B cell (primary cell): ENCODE measurements around the gene SLC1A5. TPM values are rescaled to one million over a fixed set of nuclear protein-coding genes. Genes with fewer than 3 reads are reported as not detected.

Source experiments
- ATAC-seq: fragments of 200-7000 bp; cut with Tn5 transposase; one replicate; pipeline ENCODE4 v1.10.0; 2021; ENCODE audit warnings: low read depth, mild to moderate bottlenecking, moderate number of reproducible peaks, moderate library complexity
- CTCF ChIA-PET: fragments of 350-600 bp; sonication (Branson Sonifier 250); formaldehyde crosslinking; loops from one replicate; lab custom pipeline; 2021; ENCODE audit warnings: antibody characterized with exemption, inconsistent platforms; lab: Charles Lee
- POLR2A ChIA-PET: fragments of 350-600 bp; sonication (Branson Sonifier 250); formaldehyde crosslinking; loops from one replicate; lab custom pipeline; 2021; ENCODE audit warnings: antibody characterized with exemption; lab: Charles Lee
- DNase-seq: peaks from one replicate; pipeline ENCODE4 v3.0.0; 2013
- H2AFZ ChIP-seq: 2 replicates; pipeline ENCODE4 v1.6.1; 2012; ENCODE audit warnings: mild to moderate bottlenecking, low read depth, low read length; ENCODE audit not compliant: insufficient read depth, poor library complexity, severe bottlenecking
- H3K27ac ChIP-seq, 2 donors: 1 replicate in 1 of 2; 2 replicates in 1 of 2; pipeline ENCODE4 v1.5.1; 2012 to 2013; ENCODE audit warnings: low read length in 2 of 2, mild to moderate bottlenecking in 2 of 2, moderate library complexity in 1 of 2
- H3K27me3 ChIP-seq, 4 experiments: fragments of 200-600 bp in 1 of 4; sonication (generic) in 1 of 4; replicated peaks in 1 of 4; 1 replicate in 2 of 4; 2 replicates in 2 of 4; pipeline versions ENCODE4 v1.6.1 to v1.7.0; 2013 to 2016; ENCODE audit warnings: low read length in 3 of 4, mild to moderate bottlenecking in 2 of 4, mixed read lengths in 1 of 4, moderate library complexity in 1 of 4; ENCODE audit not compliant: insufficient read depth in 4 of 4, control insufficient read depth in 3 of 4; ENCODE audit errors: control extremely low read depth in 1 of 4
- H3K36me3 ChIP-seq, 2 experiments: replicated peaks in 1 of 2; 1 replicate in 1 of 2; 2 replicates in 1 of 2; pipeline versions ENCODE4 v1.6.1 to v1.7.1; 2013; ENCODE audit warnings: low read length in 1 of 2; ENCODE audit not compliant: insufficient read depth in 2 of 2, control insufficient read depth in 1 of 2; ENCODE audit errors: control extremely low read depth in 1 of 2, extremely low read depth in 1 of 2
- H3K4me1 ChIP-seq, 2 donors: fragments of 200-600 bp in 1 of 2; sonication (generic) in 1 of 2; 1 replicate in 1 of 2; 2 replicates in 1 of 2; pipeline versions ENCODE4 v1.5.1 to v1.6.1; 2013 to 2017; ENCODE audit warnings: low read length in 2 of 2; ENCODE audit not compliant: control insufficient read depth in 2 of 2, insufficient read depth in 2 of 2
- H3K4me2 ChIP-seq: replicated peaks from 2 replicates; pipeline ENCODE3; 2012; ENCODE audit warnings: mild to moderate bottlenecking, low read depth, low read length; ENCODE audit not compliant: poor library complexity, severe bottlenecking
- H3K4me3 ChIP-seq, 5 experiments: fragments of 200-600 bp in 1 of 5; sonication (generic) in 1 of 5; 1 replicate in 3 of 5; 2 replicates in 2 of 5; pipeline versions ENCODE4 v1.5.1 to v1.7.0; 2011 to 2016; ENCODE audit warnings: low read length in 4 of 5, mild to moderate bottlenecking in 4 of 5, low read depth in 2 of 5, control low read depth in 1 of 5, moderate library complexity in 1 of 5; ENCODE audit not compliant: insufficient read depth in 1 of 5; ENCODE audit errors: control extremely low read depth in 1 of 5, extremely low read depth in 1 of 5
- H3K79me2 ChIP-seq: fragments of 200-600 bp; sonication (generic); one replicate; pipeline ENCODE4 v1.6.0; 2016; ENCODE audit warnings: low read length; ENCODE audit not compliant: control insufficient read depth, insufficient read depth
- H3K9ac ChIP-seq: fragments of 200-600 bp; sonication (generic); 2 replicates; pipeline ENCODE4 v1.6.1; 2017; ENCODE audit warnings: mild to moderate bottlenecking, low read length, moderate library complexity
- H3K9me3 ChIP-seq, 3 donors: one replicate each; pipeline versions ENCODE4 v1.6.1 to v1.7.1; 2013; ENCODE audit warnings: low read length in 2 of 3; ENCODE audit not compliant: control insufficient read depth in 2 of 3, insufficient read depth in 1 of 3; ENCODE audit errors: control extremely low read depth in 1 of 3
- H4K20me1 ChIP-seq: 2 replicates; pipeline ENCODE4 v1.6.0; 2012; ENCODE audit warnings: mild to moderate bottlenecking, low read length; ENCODE audit not compliant: insufficient read depth, control insufficient read depth, poor library complexity, severe bottlenecking
- H3K27ac Mint-ChIP-seq: one replicate; pipeline ENCODE4 v1.8.0; 2021; ENCODE audit warnings: mixed read lengths
- H3K27me3 Mint-ChIP-seq: one replicate; pipeline ENCODE4 v1.8.0; 2021; ENCODE audit warnings: mixed read lengths
- H3K4me1 Mint-ChIP-seq: one replicate; pipeline ENCODE4 v1.8.0; 2021; ENCODE audit warnings: mixed read lengths
- H3K4me3 Mint-ChIP-seq: one replicate; pipeline ENCODE4 v1.8.0; 2021; ENCODE audit warnings: mixed read lengths
- H3K9me3 Mint-ChIP-seq: one replicate; pipeline ENCODE4 v1.8.0; 2022; ENCODE audit warnings: mixed read lengths; ENCODE audit not compliant: insufficient read depth
- EZH2 ChIP-seq: IDR thresholded peaks from 2 replicates; pipeline ENCODE4 v1.6.1; 2012; ENCODE audit warnings: borderline replicate concordance, low read depth, mild to moderate bottlenecking, moderate library complexity, low read length; ENCODE audit not compliant: insufficient read depth, poor library complexity, severe bottlenecking
- WGBS: methylation state at CpG from one replicate; pipeline ENCODE4 v1.1.5; 2013; ENCODE audit warnings: missing lambda C conversion rate; ENCODE audit not compliant: insufficient coverage; 5-methylcytosine and 5-hydroxymethylcytosine counted together
- intact Hi-C: fragments of 100-400 bp; cut with micrococcal nuclease; formaldehyde crosslinking; loops from one replicate; pipeline ENCODE4 v1.10.0; 2022
- polyA minus RNA-seq: library from RNA; depleted of rRNA, polyadenylated mRNA; stranded (reverse); fragments of >200 nt; gene quantifications from 2 replicates; pipeline ENCODE4 v1.2.3, GENCODE V29; 2012
- polyA plus RNA-seq: library from polyadenylated mRNA; depleted of rRNA; stranded (reverse); fragments of >200 nt; gene quantifications from 2 replicates; pipeline ENCODE4 v1.2.3, GENCODE V29; 2012
- total RNA-seq, 2 donors: library from RNA; stranded (reverse); fragments of 120-200 nt in 1 of 2; gene quantifications; 1 replicate in 1 of 2; 2 replicates in 1 of 2; pipeline versions ENCODE4 v1.2.3 to v1.2.4, GENCODE V29; 2013 to 2022
- TF ChIP-seq, protein P1 (sequence below): fragments of 200-600 bp; IDR thresholded peaks from one replicate; pipeline ENCODE4 v1.8.0; 2022; ENCODE audit warnings: antibody characterized with exemption, mild to moderate bottlenecking

SLC1A5 gene
- 35.2 and 37.3 TPM in 2 replicates for total RNA-seq
- 17.4 TPM for total RNA-seq (2013)
- polyA plus RNA-seq: 13.2 and 19.0 TPM in 2 replicates
- polyA minus RNA-seq: 20.4 and 29.6 TPM in 2 replicates

DNA sequence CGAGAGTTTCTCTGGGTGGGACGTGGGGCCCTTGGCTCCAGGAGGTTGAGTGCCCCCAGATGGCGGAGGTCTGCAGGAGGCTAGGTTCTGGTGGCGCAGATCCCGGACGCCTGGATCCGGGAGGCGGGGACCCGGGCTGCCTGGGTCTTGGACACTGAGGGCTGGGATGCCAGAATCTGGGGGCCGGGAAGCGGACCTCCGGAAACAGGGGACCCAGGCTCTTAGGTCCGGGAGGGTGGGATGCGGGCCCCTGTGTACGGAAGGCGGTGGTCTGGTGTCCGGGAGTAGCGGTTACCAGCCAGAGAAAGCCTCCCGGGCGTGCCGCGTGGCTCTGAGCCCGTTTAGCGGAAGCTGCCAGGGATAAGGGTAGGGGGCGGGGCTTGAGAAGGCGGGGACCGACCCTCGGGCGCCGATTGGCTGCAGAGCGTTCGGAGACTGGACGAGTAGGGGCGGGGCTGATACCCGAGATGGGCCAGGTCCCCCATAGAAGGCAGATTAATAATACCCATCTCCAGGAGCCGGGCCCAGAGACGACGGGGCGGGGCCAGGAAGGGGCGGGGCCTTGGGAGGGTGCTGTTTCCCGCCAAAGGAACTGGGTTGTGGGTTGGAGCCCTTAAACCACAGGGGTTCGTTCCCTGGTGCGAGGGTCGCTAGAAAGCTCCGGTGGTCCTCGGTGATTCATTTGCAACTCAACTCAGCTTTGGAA, at the start of gene SLC1A5:
TSS of gene SLC1A5 (minus strand) at position 333 of the 706 bp plus-strand sequence. CDS start 629 bp downstream, outside the sequence.
- peak within 1 kb of the TSS; percentile 94 for H3K9ac ChIP-seq
- Mint-ChIP-seq H3K27me3 (no peaks in the 10 kb centered on the region), H3K27ac (peak within 1 kb of the TSS; percentile 98), H3K4me3 (peak within 1 kb of the TSS; percentile 93), H3K4me1 (peaks cover 52% of the 10 kb centered on the region), H3K9me3 (no peaks in the 10 kb centered on the region)
- peak within 1 kb of the TSS; percentile 79 for H2AFZ ChIP-seq
- under 1% methylated on average over 41 of the region's 46 CpGs for WGBS
- no peaks in the 10 kb centered on the region for H3K9me3 ChIP-seq
- ChIA-PET POLR2A (interaction anchor here (0.6 to 5.7 kb wide), 8 partner anchors 9 to 485 kb away, joined by 3 to 94 read pairs (median 4); no protein-coding TSS in a partner anchor), CTCF (interaction anchor here (0.6 to 2.3 kb wide), 9 partner anchors 11 to 203 kb away, joined by 3 to 14 read pairs (median 4); no protein-coding TSS in a partner anchor)
- H3K4me1 ChIP-seq: peaks cover 32 to 51% of the 10 kb centered on the region in 2 donors
- H3K4me2 ChIP-seq: peak within 1 kb of the TSS; percentile 98
- DNase-seq (peak; percentile 97), ATAC-seq (peak; percentile 86)
- H3K27ac ChIP-seq: peak within 1 kb of the TSS; percentile 40 to 47
- H3K4me3 ChIP-seq: peak within 1 kb of the TSS; percentile 67 to 95 (median 79)
- peaks cover 41% of the 10 kb centered on the region for H3K79me2 ChIP-seq
- peaks cover 13% of the 10 kb centered on the region for H4K20me1 ChIP-seq
- TF ChIP-seq, protein P1, sequence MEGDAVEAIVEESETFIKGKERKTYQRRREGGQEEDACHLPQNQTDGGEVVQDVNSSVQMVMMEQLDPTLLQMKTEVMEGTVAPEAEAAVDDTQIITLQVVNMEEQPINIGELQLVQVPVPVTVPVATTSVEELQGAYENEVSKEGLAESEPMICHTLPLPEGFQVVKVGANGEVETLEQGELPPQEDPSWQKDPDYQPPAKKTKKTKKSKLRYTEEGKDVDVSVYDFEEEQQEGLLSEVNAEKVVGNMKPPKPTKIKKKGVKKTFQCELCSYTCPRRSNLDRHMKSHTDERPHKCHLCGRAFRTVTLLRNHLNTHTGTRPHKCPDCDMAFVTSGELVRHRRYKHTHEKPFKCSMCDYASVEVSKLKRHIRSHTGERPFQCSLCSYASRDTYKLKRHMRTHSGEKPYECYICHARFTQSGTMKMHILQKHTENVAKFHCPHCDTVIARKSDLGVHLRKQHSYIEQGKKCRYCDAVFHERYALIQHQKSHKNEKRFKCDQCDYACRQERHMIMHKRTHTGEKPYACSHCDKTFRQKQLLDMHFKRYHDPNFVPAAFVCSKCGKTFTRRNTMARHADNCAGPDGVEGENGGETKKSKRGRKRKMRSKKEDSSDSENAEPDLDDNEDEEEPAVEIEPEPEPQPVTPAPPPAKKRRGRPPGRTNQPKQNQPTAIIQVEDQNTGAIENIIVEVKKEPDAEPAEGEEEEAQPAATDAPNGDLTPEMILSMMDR: no peak
- TF ChIP-seq EZH2: no peak
- intact Hi-C loops: loop anchor here (1.0 to 5.0 kb wide), 6 partner anchors 33 to 484 kb away; partner anchors contain the start of genes DACT3, FKRP, INAFM1 and STRN4
- H3K27me3 ChIP-seq: no peaks in the 10 kb centered on the region
- peaks cover 0 to 3% of the 10 kb centered on the region in 2 experiments for H3K36me3 ChIP-seq

GRCh38 chr19:46838160-46838559, 49.8 kb upstream of the SLC1A5 start:
- H3K27me3 Mint-ChIP-seq: no peaks in the 10 kb centered on the region
- ChIA-PET POLR2A (interaction anchor here (0.6 kb wide), 1 partner anchor 85 kb away, joined by 4 read pairs; no protein-coding TSS in a partner anchor), CTCF (interaction anchor here (4.4 to 8.5 kb wide), 3 partner anchors 12 to 82 kb away, joined by 49 to 245 read pairs (median 56); no protein-coding TSS in a partner anchor)
- H3K4me2 ChIP-seq: no peak overlapping the region
- DNase-seq: no peak
- H3K79me2 ChIP-seq: peaks cover 3% of the 10 kb centered on the region
- intact Hi-C loops: no loop called here
- no peaks in the 10 kb centered on the region for H3K9me3 ChIP-seq
- H3K4me3 ChIP-seq: no peak overlapping the region
- peaks cover 3% of the 10 kb centered on the region for H3K4me1 Mint-ChIP-seq
- H3K27ac ChIP-seq: no peak overlapping the region
- H3K9ac ChIP-seq: no peak overlapping the region
- no peak for ATAC-seq
- peak overlapping the region; percentile 53 for H3K27ac Mint-ChIP-seq
- H3K27me3 ChIP-seq: no peaks in the 10 kb centered on the region
- H4K20me1 ChIP-seq: no peaks in the 10 kb centered on the region
- peaks cover 0 to 6% of the 10 kb centered on the region in 2 donors for H3K4me1 ChIP-seq
- H3K36me3 ChIP-seq: peaks cover 0 to 14% of the 10 kb centered on the region in 2 experiments
- H3K9me3 Mint-ChIP-seq: no peaks in the 10 kb centered on the region
- no peak overlapping the region for H2AFZ ChIP-seq
- H3K4me3 Mint-ChIP-seq: no peak overlapping the region
- 93% methylated on average over 18 of the region's 20 CpGs for WGBS
- no peak for TF ChIP-seq EZH2
- TF ChIP-seq, protein P1: no peak
